Measurements from ENCODE around the gene ASMT. TPM values are rescaled to one million over a fixed set of nuclear protein-coding genes. Genes with fewer than 3 reads are reported as not detected.

The ASMT gene, protein sequence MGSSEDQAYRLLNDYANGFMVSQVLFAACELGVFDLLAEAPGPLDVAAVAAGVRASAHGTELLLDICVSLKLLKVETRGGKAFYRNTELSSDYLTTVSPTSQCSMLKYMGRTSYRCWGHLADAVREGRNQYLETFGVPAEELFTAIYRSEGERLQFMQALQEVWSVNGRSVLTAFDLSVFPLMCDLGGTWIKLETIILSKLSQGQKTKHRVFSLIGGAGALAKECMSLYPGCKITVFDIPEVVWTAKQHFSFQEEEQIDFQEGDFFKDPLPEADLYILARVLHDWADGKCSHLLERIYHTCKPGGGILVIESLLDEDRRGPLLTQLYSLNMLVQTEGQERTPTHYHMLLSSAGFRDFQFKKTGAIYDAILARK
- total RNA-seq = not detected in 2 replicates

DNA sequence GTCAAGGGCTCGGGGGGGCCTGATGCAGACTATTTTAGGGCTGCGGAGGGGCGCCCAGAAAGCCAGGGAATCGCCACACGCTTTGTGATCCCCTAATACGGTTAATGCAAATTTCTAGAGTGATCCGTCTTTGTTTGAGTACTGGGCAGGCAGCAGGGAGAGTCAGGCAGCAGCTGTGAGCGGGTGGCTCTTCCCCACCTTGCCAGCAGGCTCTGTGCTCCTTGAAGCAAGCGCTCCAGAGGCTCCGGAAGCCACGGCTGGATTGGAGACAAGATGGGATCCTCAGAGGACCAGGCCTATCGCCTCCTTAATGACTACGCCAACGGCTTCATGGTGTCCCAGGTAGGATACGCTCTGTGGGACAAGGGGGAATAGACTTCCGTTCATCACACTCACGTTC lies at the start of gene ASMT:
TSS of gene ASMT (plus strand) at position 133 of the 400 bp plus-strand sequence. CDS start at position 274, 141 bp downstream.

DNA sequence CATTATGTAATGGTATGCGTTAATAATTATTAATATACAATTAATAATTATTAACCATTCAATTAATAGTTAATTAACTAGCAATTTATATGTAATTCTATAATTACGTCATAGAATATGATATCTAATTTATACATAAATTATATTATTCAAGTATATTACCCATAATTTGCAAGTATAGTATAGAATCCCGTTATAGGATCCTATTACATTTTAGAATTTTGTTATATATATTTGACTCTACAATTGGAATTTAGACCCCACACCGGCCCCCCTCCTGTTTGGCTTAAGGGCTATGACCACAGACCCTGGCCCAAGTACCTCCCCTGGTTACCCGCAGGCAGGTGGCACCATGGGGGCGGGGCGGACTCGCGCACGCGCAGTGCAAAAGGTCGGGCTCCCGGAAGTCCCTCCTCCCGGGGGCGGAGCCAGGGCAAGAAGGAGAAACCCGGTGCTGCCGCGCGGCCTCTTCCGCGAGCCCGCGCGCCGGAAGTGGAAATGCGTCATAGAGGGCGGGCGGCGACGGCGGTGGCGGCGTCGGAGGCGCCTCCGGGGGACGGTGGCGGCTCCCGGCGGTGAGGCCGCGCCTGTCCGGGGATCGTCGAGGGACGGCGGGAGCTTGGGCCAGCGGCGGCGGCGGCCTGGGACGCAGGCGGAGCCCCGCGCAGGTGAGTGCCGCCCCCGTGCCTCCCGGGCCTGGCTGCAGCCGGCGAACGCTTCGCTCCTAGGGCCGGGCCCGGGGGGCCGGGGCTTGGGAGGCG lies 23.6 kb upstream of the ASMT start, which contains the start of gene AKAP17A:
TSS of gene AKAP17A (plus strand) at position 503 of the 761 bp plus-strand sequence. CDS start 1,859 bp downstream, outside the sequence.

Other genes with a start within 250 kb of the ASMT start
- 377 and 634 TPM in 2 replicates for gene SLC25A6, start 222.9 kb upstream of the ASMT start, total RNA-seq
- gene ASMTL, start 162.2 kb upstream of the ASMT start, total RNA-seq = 32.1 and 36.4 TPM in 2 replicates
- gene P2RY8, start 77.9 kb upstream of the ASMT start, total RNA-seq = not detected in 2 replicates
- 18.2 and 33.0 TPM in 2 replicates for gene AKAP17A, start 23.5 kb upstream of the ASMT start, total RNA-seq